AML-193 (cell line): Measurements from ENCODE around the gene LDLR.
"Not testable (repeated sequence)": the region's sequence is repeated elsewhere in the genome, so short reads cannot be mapped to it uniquely, and the experiment has no call there.

Experiments used
- DNase-seq, 2 experiments: peaks; one replicate each; lab custom pipeline; 2025; lab: John Stamatoyannopoulos, UW

LDLR gene

GRCh38 chr19:11073568-11073967 lies 15.7 kb upstream of the LDLR start:
- no peak for DNase-seq

DNA sequence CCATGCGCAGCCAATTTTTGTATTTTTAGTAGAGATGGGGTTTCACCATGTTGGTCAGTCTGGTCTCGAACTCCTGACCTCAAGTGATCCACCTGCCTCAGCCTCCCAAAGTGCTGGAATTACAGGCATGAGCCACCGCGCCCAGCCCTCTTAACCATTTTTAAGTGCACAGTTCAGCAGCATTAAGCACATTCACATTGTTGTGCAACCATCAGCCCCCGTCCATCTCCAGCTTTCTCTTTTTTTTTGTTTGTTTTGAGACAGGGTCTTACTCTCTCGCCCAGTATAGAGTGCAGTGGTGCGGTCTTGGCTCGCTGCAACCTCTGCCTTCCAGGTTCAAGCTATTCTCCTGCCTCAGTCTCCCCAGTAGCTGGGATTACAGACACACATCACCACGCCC lies 12.5 kb upstream of the LDLR start:
- not testable (repeated sequence) for DNase-seq

DNA sequence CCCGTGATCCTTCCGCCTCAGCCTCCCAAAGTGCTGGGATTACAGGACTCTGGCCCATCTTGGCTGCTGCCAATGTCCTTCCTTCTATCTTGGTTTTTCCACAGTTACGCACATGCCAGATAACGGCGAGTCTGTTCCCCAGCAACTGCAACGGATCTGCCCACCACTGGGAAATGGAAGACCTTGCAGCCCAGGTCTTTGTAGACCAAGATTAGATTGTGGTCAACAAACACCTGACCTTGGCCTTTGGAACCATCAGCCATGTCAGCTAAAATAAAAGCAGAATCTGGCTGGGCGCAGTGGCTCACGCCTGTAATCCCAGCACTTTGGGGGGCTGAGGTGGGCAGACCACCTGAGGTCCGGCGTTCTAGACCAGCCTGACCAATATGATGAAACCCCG lies 10.4 kb upstream of the LDLR start:
- no peak for DNase-seq

- DNase-seq: no peak
Measured at GRCh38 chr19:11079999-11080398, 9.3 kb upstream of the LDLR start.

- DNase-seq: no peak
Measured at GRCh38 chr19:11087870-11088505, 1.3 kb upstream of the LDLR start.

GRCh38 chr19:11088506-11089253 lies 583 bp upstream of the LDLR start:
- no peak for DNase-seq

DNA sequence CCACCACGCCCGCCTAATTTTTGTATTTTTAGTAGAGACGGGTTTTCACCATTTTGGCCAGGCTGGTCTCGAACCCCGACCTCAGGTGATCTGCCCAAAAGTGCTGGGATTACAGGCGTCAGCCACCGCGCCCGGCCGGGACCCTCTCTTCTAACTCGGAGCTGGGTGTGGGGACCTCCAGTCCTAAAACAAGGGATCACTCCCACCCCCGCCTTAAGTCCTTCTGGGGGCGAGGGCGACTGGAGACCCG lies 676 bp downstream of the LDLR start:
- DNase-seq: not testable (repeated sequence)

GRCh38 chr19:11090264-11090996 lies 1.2 kb downstream of the LDLR start:
- DNase-seq: peak; percentile 91 to 92

GRCh38 chr19:11090997-11091702 lies 1.9 kb downstream of the LDLR start:
- no peak for DNase-seq

- peak; percentile 42 to 57 for DNase-seq
Measured at GRCh38 chr19:11091703-11092153, 2.5 kb downstream of the LDLR start.

- peak; percentile 27 to 32 for DNase-seq
Measured at GRCh38 chr19:11092181-11092538, 2.9 kb downstream of the LDLR start.

DNA sequence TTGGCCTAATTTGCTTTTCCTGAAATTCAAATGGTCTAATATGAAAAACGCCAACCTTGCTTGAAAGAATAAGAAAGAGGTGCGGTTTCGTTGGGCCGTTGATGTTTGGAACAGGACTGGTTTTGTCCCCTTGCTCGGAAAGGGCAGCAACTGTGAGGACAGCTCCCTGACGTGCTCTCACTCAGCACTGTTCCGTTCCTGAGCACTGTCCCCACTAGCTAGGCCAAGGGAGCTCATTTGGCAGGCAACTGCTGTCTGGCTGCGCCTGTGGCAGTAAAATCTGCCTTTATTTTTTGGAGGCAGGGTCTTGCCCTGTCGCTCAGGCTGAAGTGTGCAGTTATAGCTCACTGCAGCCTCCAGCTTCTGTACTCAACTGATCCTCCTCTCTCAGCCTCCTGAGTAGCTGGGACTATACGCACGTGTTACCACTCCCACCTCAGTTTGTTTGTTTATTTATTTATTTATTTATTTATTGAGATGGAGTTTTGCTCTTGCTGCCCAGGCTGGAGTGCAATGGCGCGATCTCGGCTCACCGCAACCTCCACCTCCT lies 4.5 kb downstream of the LDLR start:
- DNase-seq: no peak

DNA sequence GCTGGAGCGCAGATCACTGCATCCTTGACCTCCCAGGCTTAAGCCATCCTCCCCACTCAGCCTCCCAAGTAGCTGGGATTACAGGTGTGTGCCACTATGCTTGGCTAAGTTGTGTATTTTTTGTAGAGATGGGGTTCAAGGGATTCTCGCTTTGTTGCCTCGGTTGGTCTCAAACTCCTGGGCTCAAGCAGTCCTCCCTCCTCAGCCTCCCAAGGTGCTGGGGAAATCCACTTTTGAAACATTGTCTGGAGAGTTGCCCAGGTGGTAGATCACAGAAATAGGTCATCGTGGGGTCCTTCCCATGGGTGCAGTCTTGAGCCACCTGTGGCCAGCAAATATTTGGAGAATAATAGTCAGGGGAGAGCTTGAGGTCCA lies 5.2 kb downstream of the LDLR start:
- no peak for DNase-seq

- peak; percentile 23 to 33 for DNase-seq
Measured at GRCh38 chr19:11096210-11096841, 7.1 kb downstream of the LDLR start.

- DNase-seq: not testable (repeated sequence)
Measured at GRCh38 chr19:11097367-11097766, 8.1 kb downstream of the LDLR start.

GRCh38 chr19:11098327-11098726 lies 9.1 kb downstream of the LDLR start:
- no peak for DNase-seq

- DNase-seq: no peak
Measured at GRCh38 chr19:11098861-11099260, 9.6 kb downstream of the LDLR start.

GRCh38 chr19:11100049-11100448 lies 10.8 kb downstream of the LDLR start:
- DNase-seq: no peak

GRCh38 chr19:11101057-11101456 lies 11.8 kb downstream of the LDLR start:
- no peak for DNase-seq

- no peak for DNase-seq
Measured at GRCh38 chr19:11102944-11103343, 13.7 kb downstream of the LDLR start.

DNA sequence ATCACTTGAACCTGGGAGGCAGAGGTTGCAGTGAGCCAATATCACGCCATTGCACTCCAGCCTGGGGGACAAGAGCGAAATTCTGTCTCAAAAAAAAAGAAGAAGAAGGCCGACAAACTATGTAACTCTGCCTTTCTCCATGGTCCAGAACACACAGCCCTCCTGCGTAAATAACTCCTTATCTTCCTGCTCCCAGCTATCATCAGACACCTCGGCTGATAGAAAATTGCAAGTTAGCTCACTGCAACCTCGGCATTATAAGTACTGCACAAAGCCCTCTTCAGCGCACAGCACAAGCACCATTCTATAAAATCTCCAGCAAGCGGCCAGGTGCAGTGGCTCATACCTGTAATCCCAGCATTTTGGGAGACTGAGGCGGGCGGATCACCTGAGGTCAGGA lies 14.4 kb downstream of the LDLR start:
- not testable (repeated sequence) for DNase-seq
